ENCODE data around the gene OR5L2. TPM values are rescaled to one million over a fixed set of nuclear protein-coding genes. Genes with fewer than 3 reads are reported as not detected.
"Not testable (repeated sequence)": the region's sequence is repeated elsewhere in the genome, so short reads cannot be mapped to it uniquely, and the experiment has no call there.

OR5L2 gene
- total RNA-seq: not detected

DNA sequence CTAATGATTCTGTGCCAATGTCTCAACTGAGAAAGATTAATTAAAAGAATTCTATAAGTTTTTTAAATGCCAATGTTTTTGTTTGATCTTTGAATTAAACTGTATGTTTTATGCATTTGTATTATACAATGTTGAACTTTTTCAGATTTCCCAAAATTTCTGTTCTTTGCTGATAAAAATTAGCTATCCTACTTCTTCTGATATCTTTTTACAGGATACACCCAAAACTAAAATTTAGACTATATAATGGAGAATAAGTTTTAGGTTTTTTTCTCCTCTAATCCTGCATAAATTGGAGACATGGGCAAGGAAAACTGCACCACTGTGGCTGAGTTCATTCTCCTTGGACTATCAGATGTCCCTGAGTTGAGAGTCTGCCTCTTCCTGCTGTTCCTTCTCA, at the start of gene OR5L2:
OR5L2 (plus strand) TSS at position 301 of the 400 bp plus-strand sequence; CDS start at position 301, 0 bp downstream.
- Mint-ChIP-seq H3K36me3 (ENCODE audit: insufficient read depth) (no peaks in the 10 kb centered on the region), H3K27me3 (ENCODE audit: low read depth) (no peaks in the 10 kb centered on the region)

DNA sequence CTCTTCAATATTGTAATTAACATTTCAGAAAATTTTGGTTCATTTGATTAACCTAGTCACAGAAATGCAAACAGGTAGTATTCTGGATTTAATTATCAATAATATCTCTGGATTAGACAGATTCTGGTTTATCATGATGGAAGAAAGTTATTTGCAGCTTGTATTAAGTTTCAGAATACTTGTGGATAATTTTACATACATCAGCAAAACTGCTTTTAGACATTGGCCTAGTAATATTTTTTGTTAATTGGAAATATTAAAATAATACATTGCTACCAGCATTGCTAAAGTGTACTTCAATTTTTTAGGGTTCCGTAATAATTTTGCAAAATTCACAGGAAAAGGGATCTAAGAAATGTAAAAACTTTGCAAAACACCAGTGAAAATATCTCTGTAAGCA, 35.4 kb upstream of the OR5L2 start:
- Mint-ChIP-seq H3K9me3 (peaks cover 26% of the 10 kb centered on the region), H3K4me1 (ENCODE audit: low read depth) (no peaks in the 10 kb centered on the region), H3K27me3 (ENCODE audit: low read depth) (no peaks in the 10 kb centered on the region), H3K36me3 (ENCODE audit: insufficient read depth) (no peaks in the 10 kb centered on the region), H3K4me3 (no peak overlapping the region)
- DNase-seq (no peak), ATAC-seq (no peak)

More for the DNA sequence above, at the start of gene OR5L2:
- Mint-ChIP-seq H3K4me1 (ENCODE audit: low read depth) (no peaks in the 10 kb centered on the region), H3K4me3 (no peak within 1 kb of the TSS), H3K9me3 (peaks cover 14% of the 10 kb centered on the region)
- DNase-seq (no peak), ATAC-seq (no peak)

DNA sequence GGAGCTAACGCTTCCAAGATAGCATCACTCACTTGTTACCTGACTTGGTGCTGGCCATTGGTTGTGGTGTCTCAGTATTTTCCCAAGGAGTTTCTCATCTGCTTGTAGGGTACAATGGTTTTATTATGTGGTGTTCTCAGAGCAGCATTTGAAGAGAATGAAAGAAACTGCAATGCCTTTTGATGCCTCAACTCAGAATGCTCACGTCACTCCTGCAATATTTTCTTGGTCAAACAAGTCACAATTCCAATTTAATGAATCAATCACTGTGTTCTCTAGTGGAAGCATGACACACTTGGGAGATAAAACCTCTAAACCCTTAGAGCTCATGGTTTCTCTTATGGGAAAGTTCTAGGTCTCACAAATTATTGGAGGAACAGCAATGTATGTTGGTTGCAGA, 33.7 kb upstream of the OR5L2 start:
- H3K27me3 Mint-ChIP-seq (ENCODE audit: low read depth): no peaks in the 10 kb centered on the region
- ATAC-seq: no peak
- no peak for DNase-seq
- peaks cover 19% of the 10 kb centered on the region for H3K9me3 Mint-ChIP-seq
- H3K4me1 Mint-ChIP-seq (ENCODE audit: low read depth): no peaks in the 10 kb centered on the region
- H3K4me3 Mint-ChIP-seq: no peak overlapping the region
- no peaks in the 10 kb centered on the region for H3K36me3 Mint-ChIP-seq (ENCODE audit: insufficient read depth)

DNA sequence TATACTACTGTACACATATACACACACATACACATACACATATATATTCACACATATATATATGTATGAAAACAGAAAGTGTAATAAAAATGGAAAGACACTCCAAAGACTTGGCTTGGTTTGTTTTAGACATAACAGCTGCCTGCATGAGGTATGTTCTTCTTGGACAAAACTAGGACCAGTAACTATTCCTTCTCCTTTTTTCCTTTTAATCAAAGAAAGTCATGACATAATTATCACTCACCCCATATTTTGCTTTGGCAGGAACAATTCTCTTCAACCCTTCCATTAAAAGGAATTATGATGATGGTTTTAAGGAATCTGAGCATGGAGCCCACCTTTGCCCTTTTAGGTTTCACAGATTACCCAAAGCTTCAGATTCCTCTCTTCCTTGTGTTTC, 31.8 kb upstream of the OR5L2 start, which contains the start of gene OR5D14:
OR5D14 (plus strand) TSS at position 301 of the 400 bp plus-strand sequence; CDS start at position 301, 0 bp downstream.
- no peak for ATAC-seq
- Mint-ChIP-seq H3K27me3 (ENCODE audit: low read depth) (no peaks in the 10 kb centered on the region), H3K9me3 (peaks cover 24% of the 10 kb centered on the region), H3K4me1 (ENCODE audit: low read depth) (no peaks in the 10 kb centered on the region), H3K36me3 (ENCODE audit: insufficient read depth) (no peaks in the 10 kb centered on the region), H3K4me3 (no peak within 1 kb of the TSS)
- no peak for DNase-seq

- DNase-seq: no peak
- Mint-ChIP-seq H3K4me3 (no peak overlapping the region), H3K4me1 (ENCODE audit: low read depth) (no peaks in the 10 kb centered on the region), H3K27me3 (ENCODE audit: low read depth) (no peaks in the 10 kb centered on the region), H3K9me3 (peaks cover 28% of the 10 kb centered on the region), H3K36me3 (ENCODE audit: insufficient read depth) (no peaks in the 10 kb centered on the region)
- no peak for ATAC-seq
Measured at GRCh38 chr11:55806248-55806647, 20.8 kb upstream of the OR5L2 start.

- Mint-ChIP-seq H3K4me3 (no peak within 1 kb of the TSS), H3K4me1 (ENCODE audit: low read depth) (no peaks in the 10 kb centered on the region), H3K36me3 (ENCODE audit: insufficient read depth) (no peaks in the 10 kb centered on the region), H3K27me3 (ENCODE audit: low read depth) (no peaks in the 10 kb centered on the region), H3K9me3 (peaks cover 24% of the 10 kb centered on the region)
- ATAC-seq: no peak
- DNase-seq: no peak
Measured at GRCh38 chr11:55811067-55811466, 16.0 kb upstream of the OR5L2 start, which contains the start of gene OR5L1. TSS of gene OR5L1 (plus strand) at chr11:55811367. CDS start at chr11:55811467, 100 bp downstream.

GRCh38 chr11:55819330-55819729, 7.7 kb upstream of the OR5L2 start, which contains the start of gene OR5D18:
TSS of gene OR5D18 (plus strand) at chr11:55819630. CDS start at chr11:55819630, 0 bp downstream.
- no peak within 1 kb of the TSS for H3K4me3 Mint-ChIP-seq
- no peak for ATAC-seq
- H3K4me1 Mint-ChIP-seq (ENCODE audit: low read depth): no peaks in the 10 kb centered on the region
- DNase-seq: no peak
- H3K9me3 Mint-ChIP-seq: peaks cover 28% of the 10 kb centered on the region
- no peaks in the 10 kb centered on the region for H3K36me3 Mint-ChIP-seq (ENCODE audit: insufficient read depth)
- H3K27me3 Mint-ChIP-seq (ENCODE audit: low read depth): no peaks in the 10 kb centered on the region

GRCh38 chr11:55838452-55838851, 11.4 kb downstream of the OR5L2 start, which contains the start of gene OR5D16:
TSS of gene OR5D16 (plus strand) at chr11:55838752. CDS start at chr11:55838752, 0 bp downstream.
- no peaks in the 10 kb centered on the region for H3K36me3 Mint-ChIP-seq (ENCODE audit: insufficient read depth)
- no peaks in the 10 kb centered on the region for H3K27me3 Mint-ChIP-seq (ENCODE audit: low read depth)
- ATAC-seq: no peak
- no peak for DNase-seq
- peaks cover 16% of the 10 kb centered on the region for H3K9me3 Mint-ChIP-seq
- H3K4me3 Mint-ChIP-seq: no peak within 1 kb of the TSS
- H3K4me1 Mint-ChIP-seq (ENCODE audit: low read depth): no peaks in the 10 kb centered on the region

GRCh38 chr11:55847453-55847852, 20.4 kb downstream of the OR5L2 start:
- Mint-ChIP-seq H3K9me3 (peaks cover 16% of the 10 kb centered on the region), H3K36me3 (ENCODE audit: insufficient read depth) (no peaks in the 10 kb centered on the region), H3K27me3 (ENCODE audit: low read depth) (no peaks in the 10 kb centered on the region), H3K4me3 (no peak overlapping the region), H3K4me1 (ENCODE audit: low read depth) (no peaks in the 10 kb centered on the region)
- DNase-seq (no peak), ATAC-seq (no peak)

GRCh38 chr11:55849037-55849436, 22.0 kb downstream of the OR5L2 start:
- H3K4me3 Mint-ChIP-seq: no peak overlapping the region
- DNase-seq (no peak), ATAC-seq (no peak)
- H3K4me1 Mint-ChIP-seq (ENCODE audit: low read depth): no peaks in the 10 kb centered on the region
- no peaks in the 10 kb centered on the region for H3K36me3 Mint-ChIP-seq (ENCODE audit: insufficient read depth)
- no peaks in the 10 kb centered on the region for H3K27me3 Mint-ChIP-seq (ENCODE audit: low read depth)
- H3K9me3 Mint-ChIP-seq: peaks cover 20% of the 10 kb centered on the region

DNA sequence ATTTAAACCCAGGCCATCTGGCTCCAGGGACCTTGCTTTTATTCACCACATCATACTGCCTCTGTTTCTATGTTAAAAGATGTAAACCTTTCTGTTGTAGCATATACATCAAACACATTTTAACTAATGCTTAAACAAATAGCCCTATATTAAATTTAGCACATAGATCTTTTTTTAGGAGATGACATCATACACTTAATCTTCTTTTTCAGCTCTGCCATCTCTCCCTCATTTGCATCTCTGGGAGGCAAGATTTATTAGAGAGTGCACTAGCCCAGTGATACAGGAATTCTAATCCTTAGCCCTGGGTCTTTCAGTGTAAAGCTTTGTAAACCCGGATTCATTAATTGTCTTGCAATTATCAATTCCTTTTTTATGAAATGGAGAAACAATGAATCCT, 25.1 kb downstream of the OR5L2 start:
- ATAC-seq (no peak), DNase-seq (no peak)
- H3K4me3 Mint-ChIP-seq: no peak overlapping the region
- no peaks in the 10 kb centered on the region for H3K27me3 Mint-ChIP-seq (ENCODE audit: low read depth)
- no peaks in the 10 kb centered on the region for H3K36me3 Mint-ChIP-seq (ENCODE audit: insufficient read depth)
- peaks cover 20% of the 10 kb centered on the region for H3K9me3 Mint-ChIP-seq
- no peaks in the 10 kb centered on the region for H3K4me1 Mint-ChIP-seq (ENCODE audit: low read depth)

DNA sequence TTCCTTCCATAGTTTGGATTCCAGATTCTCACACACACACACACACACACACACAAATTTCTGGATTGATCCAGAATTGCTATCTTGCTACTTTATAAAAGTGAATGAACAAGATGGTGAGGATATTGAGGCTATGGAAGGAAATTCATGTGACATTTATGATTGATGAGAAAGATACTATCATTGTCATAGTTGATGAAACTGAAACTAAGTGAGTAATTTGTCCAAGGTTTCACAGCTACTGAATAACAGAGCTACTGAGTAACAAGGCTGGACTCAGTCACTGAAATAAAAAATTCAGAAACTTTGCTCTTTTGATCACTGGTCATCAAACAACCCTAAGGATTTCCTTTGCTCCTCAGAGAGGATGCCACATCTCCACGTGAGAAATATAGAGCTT, 27.7 kb downstream of the OR5L2 start:
- ATAC-seq: no peak

GRCh38 chr11:55867354-55867753, 40.3 kb downstream of the OR5L2 start:
- not testable (repeated sequence) for H3K36me3 Mint-ChIP-seq (ENCODE audit: insufficient read depth); ATAC-seq; H3K4me1 Mint-ChIP-seq (ENCODE audit: low read depth); DNase-seq; H3K4me3 Mint-ChIP-seq; H3K27me3 Mint-ChIP-seq (ENCODE audit: low read depth)
- peaks cover 14% of the 10 kb centered on the region for H3K9me3 Mint-ChIP-seq

More for the DNA sequence above, 27.7 kb downstream of the OR5L2 start:
- peaks cover 17% of the 10 kb centered on the region for H3K9me3 Mint-ChIP-seq
- no peaks in the 10 kb centered on the region for H3K36me3 Mint-ChIP-seq (ENCODE audit: insufficient read depth)
- no peaks in the 10 kb centered on the region for H3K4me1 Mint-ChIP-seq (ENCODE audit: low read depth)
- H3K4me3 Mint-ChIP-seq: no peak overlapping the region
- DNase-seq: no peak
- no peaks in the 10 kb centered on the region for H3K27me3 Mint-ChIP-seq (ENCODE audit: low read depth)

DNA sequence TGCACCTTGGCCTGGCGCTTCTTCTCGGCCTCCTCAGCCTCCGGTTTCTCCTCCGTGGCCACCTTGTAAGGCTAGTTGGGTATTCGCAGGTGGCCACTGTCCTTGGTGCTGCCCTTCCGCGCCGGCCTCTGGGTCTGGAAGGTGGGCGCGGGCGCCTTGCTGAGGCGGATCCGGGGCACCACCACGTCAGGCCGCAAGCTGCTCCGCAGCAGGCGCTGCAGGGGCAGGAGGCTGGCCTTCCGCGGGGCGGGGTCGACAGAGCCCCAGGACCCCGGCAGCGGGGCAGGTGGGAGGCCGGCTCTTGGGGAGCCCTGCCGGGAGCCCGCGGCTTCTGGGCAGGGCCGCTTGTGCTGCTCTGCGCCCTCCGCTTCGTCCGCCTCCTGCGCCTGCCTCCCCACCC, 45.7 kb downstream of the OR5L2 start:
- H3K4me1 Mint-ChIP-seq (ENCODE audit: low read depth); ATAC-seq; H3K9me3 Mint-ChIP-seq; H3K4me3 Mint-ChIP-seq; DNase-seq; H3K36me3 Mint-ChIP-seq (ENCODE audit: insufficient read depth); H3K27me3 Mint-ChIP-seq (ENCODE audit: low read depth): not testable (repeated sequence)

GRCh38 chr11:55873146-55873545, 46.1 kb downstream of the OR5L2 start:
- ATAC-seq; H3K4me3 Mint-ChIP-seq; H3K9me3 Mint-ChIP-seq; DNase-seq; H3K27me3 Mint-ChIP-seq (ENCODE audit: low read depth); H3K4me1 Mint-ChIP-seq (ENCODE audit: low read depth); H3K36me3 Mint-ChIP-seq (ENCODE audit: insufficient read depth): not testable (repeated sequence)
